Fibroblast of the aortic adventitia (primary cell): ENCODE measurements around the gene OR2AT4. TPM values are rescaled to one million over a fixed set of nuclear protein-coding genes. Genes with fewer than 3 reads are reported as not detected.
"Not testable (repeated sequence)": the region's sequence is repeated elsewhere in the genome, so short reads cannot be mapped to it uniquely, and the experiment has no call there.

Experiments
- DNase-seq: peaks from one replicate; pipeline ENCODE4 v3.0.0-alpha.2; 2010; ENCODE audit warnings: low read depth
- H3K4me3 ChIP-seq: 2 replicates; pipeline ENCODE4 v1.5.1; 2011; ENCODE audit warnings: low read depth, mild to moderate bottlenecking, control low read depth, low read length, moderate library complexity
- total RNA-seq: library from RNA; depleted of rRNA; stranded (reverse); fragments of >200 nt; gene quantifications from 2 replicates; pipeline ENCODE4 v1.2.3, GENCODE V29; 2012; ENCODE audit warnings: low replicate concordance
- TF ChIP-seq, protein P1 (sequence below): IDR thresholded peaks from 2 replicates; pipeline ENCODE4 v1.5.1; 2011; ENCODE audit warnings: mild to moderate bottlenecking, low read length, control low read depth, inconsistent platforms; ENCODE audit not compliant: insufficient read depth

Gene OR2AT4
- total RNA-seq, 1 donor, result under 0.01 TPM

- TF ChIP-seq, protein P1, sequence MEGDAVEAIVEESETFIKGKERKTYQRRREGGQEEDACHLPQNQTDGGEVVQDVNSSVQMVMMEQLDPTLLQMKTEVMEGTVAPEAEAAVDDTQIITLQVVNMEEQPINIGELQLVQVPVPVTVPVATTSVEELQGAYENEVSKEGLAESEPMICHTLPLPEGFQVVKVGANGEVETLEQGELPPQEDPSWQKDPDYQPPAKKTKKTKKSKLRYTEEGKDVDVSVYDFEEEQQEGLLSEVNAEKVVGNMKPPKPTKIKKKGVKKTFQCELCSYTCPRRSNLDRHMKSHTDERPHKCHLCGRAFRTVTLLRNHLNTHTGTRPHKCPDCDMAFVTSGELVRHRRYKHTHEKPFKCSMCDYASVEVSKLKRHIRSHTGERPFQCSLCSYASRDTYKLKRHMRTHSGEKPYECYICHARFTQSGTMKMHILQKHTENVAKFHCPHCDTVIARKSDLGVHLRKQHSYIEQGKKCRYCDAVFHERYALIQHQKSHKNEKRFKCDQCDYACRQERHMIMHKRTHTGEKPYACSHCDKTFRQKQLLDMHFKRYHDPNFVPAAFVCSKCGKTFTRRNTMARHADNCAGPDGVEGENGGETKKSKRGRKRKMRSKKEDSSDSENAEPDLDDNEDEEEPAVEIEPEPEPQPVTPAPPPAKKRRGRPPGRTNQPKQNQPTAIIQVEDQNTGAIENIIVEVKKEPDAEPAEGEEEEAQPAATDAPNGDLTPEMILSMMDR, result no peak
- no peak overlapping the region for H3K4me3 ChIP-seq
- DNase-seq, result no peak
Observed at GRCh38 chr11:75097173-75097557, 489 bp upstream of the OR2AT4 start.

- DNase-seq, H3K4me3 ChIP-seq: not testable (repeated sequence)
Observed at GRCh38 chr11:75094382-75094781, 2.3 kb downstream of the OR2AT4 start.

DNA sequence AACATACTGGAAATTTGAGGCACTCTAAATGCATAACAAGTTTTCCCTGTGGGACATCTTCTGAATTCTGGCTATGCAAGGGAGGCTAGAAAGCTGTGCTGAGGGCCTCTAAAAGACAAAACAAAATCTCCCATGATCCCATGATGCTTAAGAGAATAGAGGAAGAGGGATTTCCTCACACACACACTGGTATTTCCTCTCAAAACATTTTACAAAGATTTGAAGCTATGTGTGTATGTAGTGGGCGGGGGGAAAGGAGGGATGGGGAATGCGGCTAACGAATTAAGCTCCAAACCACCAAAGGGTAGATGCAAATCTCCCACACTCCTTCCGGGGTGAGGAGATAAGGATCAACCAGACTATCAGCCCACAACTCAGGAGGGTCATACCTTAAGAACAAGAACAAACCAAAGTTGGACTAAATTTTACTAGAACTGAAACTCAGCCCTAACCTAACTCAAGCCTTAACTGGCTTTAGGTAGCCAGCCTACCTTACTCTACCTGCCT lies 6.0 kb downstream of the OR2AT4 start:
- no peak for DNase-seq
- TF ChIP-seq, protein P1, result no peak
- H3K4me3 ChIP-seq, result no peak overlapping the region

DNA sequence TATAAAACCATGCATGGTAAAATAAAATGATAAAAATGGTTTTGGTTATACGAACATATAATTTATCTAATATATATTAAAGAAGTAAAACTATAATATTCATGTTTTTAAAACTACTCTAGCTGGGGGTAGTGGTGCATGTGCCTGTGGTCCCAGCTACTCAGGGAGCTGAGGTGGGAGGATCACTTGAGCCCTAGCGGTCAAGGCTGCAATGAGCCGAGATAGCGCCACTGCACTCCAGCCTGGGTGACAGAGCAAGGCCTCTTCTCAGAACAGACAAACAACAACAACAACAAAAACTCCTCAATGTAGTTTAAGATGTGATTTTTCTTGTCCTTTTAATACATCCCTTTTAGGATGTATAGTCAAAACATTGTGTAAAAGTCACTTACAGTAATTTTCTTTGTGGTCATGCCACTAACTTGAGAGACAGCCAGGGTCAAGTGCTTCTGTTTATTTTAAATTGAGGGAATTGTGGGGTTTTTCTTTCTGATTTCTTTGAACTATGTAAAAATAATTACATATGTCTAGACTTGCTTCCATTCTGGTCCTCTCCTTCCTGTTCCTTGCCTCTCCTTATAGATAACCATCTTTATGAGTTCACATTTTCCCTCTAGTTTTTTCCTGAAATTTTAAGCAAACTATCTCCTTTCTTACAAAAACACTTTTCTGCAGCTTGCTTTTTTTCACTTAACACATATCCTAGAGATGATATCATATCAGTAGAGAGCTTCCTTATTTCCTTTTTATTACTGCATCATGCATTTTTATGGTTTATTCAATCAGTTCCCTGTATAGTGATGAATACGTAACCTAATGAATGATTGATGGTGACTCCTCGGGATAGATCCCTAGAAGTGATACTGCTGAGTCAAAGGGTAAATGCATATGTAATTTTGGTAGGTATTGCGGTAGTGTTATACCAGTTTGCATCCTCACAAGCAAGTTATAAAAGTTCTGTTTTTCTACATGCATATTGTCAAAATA lies 9.1 kb downstream of the OR2AT4 start:
- TF ChIP-seq, protein P1, result no peak
- DNase-seq, result no peak
- H3K4me3 ChIP-seq, result no peak overlapping the region

GRCh38 chr11:75084883-75085282 lies 11.8 kb downstream of the OR2AT4 start:
- DNase-seq, result no peak
- TF ChIP-seq, protein P1, result no peak
- H3K4me3 ChIP-seq, result no peak overlapping the region

GRCh38 chr11:75083217-75083605 lies 13.5 kb downstream of the OR2AT4 start:
- no peak overlapping the region for H3K4me3 ChIP-seq
- TF ChIP-seq, protein P1, result no peak
- no peak for DNase-seq

DNA sequence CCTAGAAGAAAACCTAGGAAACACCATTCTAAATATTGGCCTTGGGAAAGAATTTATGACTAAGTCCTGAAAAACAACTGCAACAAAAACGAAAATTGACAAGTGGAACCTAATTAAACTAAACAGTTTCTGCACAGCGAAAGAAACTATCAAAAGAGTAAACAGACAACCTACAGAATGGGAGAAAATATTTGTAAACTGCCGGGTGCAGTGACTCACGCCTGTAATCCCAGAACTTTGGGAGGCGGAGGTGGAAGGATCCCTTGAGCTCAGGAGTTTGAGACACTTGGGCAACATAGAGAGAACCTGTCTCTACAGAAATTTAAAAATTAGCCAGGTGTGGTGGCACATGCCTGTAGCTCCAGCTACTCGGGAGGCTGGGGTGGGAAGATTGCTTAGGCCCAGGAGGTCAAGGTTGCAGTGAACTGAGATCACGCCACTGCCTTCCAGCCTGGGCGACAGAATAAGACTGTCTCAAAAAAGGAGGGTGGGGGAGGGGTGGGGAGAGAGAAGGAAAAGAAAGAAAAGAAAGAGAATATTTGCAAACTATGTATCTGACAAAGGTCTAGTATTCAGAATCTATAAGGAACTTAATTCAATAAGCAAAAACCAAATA lies 14.0 kb downstream of the OR2AT4 start:
- TF ChIP-seq, protein P1, result no peak
- no peak for DNase-seq
- H3K4me3 ChIP-seq, result no peak overlapping the region
